GM23248 (cell line): ENCODE data around the gene KBTBD13.

Source experiments
- EZH2 ChIP-seq: fragments of 200-600 bp; sonication (generic); IDR thresholded peaks from 2 replicates; pipeline ENCODE4 v1.6.1; 2018; ENCODE audit warnings: antibody characterized with exemption, mild to moderate bottlenecking; ENCODE audit not compliant: insufficient read depth, poor library complexity, severe bottlenecking
- EZH2phosphoT487 ChIP-seq: fragments of 200-600 bp; sonication (generic); IDR thresholded peaks from 2 replicates; pipeline ENCODE4 v1.6.1; 2018; ENCODE audit warnings: antibody characterized with exemption, moderate library complexity, mild to moderate bottlenecking, low read depth; ENCODE audit not compliant: insufficient read depth

DNA sequence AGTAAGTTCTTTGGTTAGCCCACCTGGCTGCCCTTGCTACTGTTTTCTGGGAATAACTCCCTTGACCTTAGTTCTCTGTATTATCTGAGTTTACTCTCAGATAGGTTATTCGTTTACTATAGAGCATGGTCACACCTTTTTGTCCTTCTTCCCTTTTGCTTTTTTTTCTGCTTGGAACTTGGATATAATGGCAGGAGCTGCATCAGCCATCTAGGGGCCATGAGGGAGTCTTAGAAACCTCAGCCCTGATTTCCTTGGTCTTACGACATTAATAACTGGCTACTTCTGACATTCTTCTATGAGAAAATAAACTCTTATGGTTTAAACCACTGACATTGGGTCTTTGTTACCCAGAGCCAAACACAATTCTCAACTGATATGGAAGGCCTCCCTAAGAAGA lies 34.8 kb upstream of the KBTBD13 start:
- TF ChIP-seq EZH2 (no peak), EZH2phosphoT487 (no peak)
